Esophagus squamous epithelium (tissue), 4 donors: ENCODE data around the gene RBPMS2.

Experiments used
- CTCF ChIP-seq, 6 experiments: fragments of 450-650 bp in 4 of 6; fragments of 200-600 bp in 2 of 6; sonication (generic) in 2 of 6; IDR thresholded peaks; one replicate each; pipeline ENCODE4 v1.5.1; 2016 to 2019; ENCODE audit warnings: antibody characterized with exemption in 6 of 6, mild to moderate bottlenecking in 4 of 6, moderate library complexity in 4 of 6
- POLR2A ChIP-seq, 4 donors: fragments of 450-650 bp; IDR thresholded peaks; one replicate each; pipeline ENCODE4 v1.6.1; 2017; ENCODE audit warnings: antibody characterized with exemption in 4 of 4, mild to moderate bottlenecking in 4 of 4, moderate library complexity in 3 of 4

GRCh38 chr15:64720188-64720587, 55.2 kb downstream of the RBPMS2 start:
- no peak for TF ChIP-seq CTCF (IDR thresholded peaks at IDR 0.05)
- no peak for TF ChIP-seq POLR2A (IDR thresholded peaks at IDR 0.05)
